ENCODE measurements around the gene ZNF296.

Gene ZNF296

GRCh38 chr19:45021971-45022370 is 54.3 kb downstream of the ZNF296 start:
- no peak for ATAC-seq
- TF ChIP-seq BACH2 (CRISPR knock-in tag; IDR thresholded peaks at IDR 0.05; ENCODE audit: borderline replicate concordance): no peak
- TF ChIP-seq POU6F1 (CRISPR knock-in tag; IDR thresholded peaks at IDR 0.05; ENCODE audit: borderline replicate concordance, low read depth): no peak
- TF ChIP-seq ZNF565 (CRISPR knock-in tag; conservative IDR thresholded peaks at IDR 0.05; ENCODE audit: low read depth): no peak
- TF ChIP-seq ESRRG (CRISPR knock-in tag; IDR thresholded peaks at IDR 0.05): no peak
- TF ChIP-seq CSRNP3 (CRISPR knock-in tag; IDR thresholded peaks at IDR 0.05): no peak
- no peak for TF ChIP-seq ZFP30 (CRISPR knock-in tag; IDR thresholded peaks at IDR 0.05)
- no peak for TF ChIP-seq ZFP3 (CRISPR knock-in tag; IDR thresholded peaks at IDR 0.05)
- TF ChIP-seq ZNF8 (CRISPR knock-in tag; IDR thresholded peaks at IDR 0.05): no peak
- no peak for TF ChIP-seq PATZ1 (CRISPR knock-in tag; IDR thresholded peaks at IDR 0.05; ENCODE audit: borderline replicate concordance)
- TF ChIP-seq ZC3H10 (CRISPR knock-in tag; IDR thresholded peaks at IDR 0.05): no peak
- TF ChIP-seq RARB (CRISPR knock-in tag; IDR thresholded peaks at IDR 0.05): no peak
- TF ChIP-seq SNAI2 (CRISPR knock-in tag; IDR thresholded peaks at IDR 0.05): no peak

Data from SK-N-SH treated with all-trans-retinoic acid at 6 μM for 48 hours (cell line).